ENCODE measurements around the gene JAML. TPM values are rescaled to one million over a fixed set of nuclear protein-coding genes. Genes with fewer than 3 reads are reported as not detected.
"Not testable (repeated sequence)": the region's sequence is repeated elsewhere in the genome, so short reads cannot be mapped to it uniquely, and the experiment has no call there.

The JAML gene
- total and polyA plus RNA-seq, 12 donors, result 0.50 to 19.5 (median 2.1) TPM

DNA sequence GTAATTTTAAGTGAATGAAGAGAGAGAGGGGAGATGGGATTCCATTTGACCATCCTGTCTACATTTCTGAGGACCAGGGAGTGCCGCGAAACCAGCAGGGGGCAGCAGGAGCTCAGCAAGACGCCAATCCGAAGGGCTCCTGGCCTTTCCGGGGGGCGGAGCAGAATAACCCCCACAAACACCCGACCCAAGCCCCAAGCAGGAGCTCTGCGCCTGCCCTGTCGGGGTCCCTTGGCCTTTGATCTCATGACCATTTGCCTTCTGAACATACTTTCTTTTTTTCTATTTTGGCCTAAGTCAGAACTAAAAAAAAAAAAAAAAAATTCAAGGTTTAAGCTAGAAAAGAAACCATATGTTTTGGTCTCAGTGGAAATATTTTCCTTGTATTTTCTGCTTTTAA lies 26.4 kb downstream of the JAML start:
- Histone ChIP-seq H3K4me1 (peaks cover 8 to 44% (median 26%) of the 10 kb centered on the region in 9 donors), H3K4me3 (peak overlapping the region in 2 of 10 donors; percentile 16 to 26), H3K9me3 (no peaks in the 10 kb centered on the region), H3K27me3 (no peaks in the 10 kb centered on the region), H3K27ac (peak overlapping the region in 6 of 10 donors; percentile 18 to 50 (median 26)), H3K36me3 (peaks cover 0 to 71% (median 0%) of the 10 kb centered on the region in 9 donors)
- DNase-seq (peak; percentile 83 to 86), ATAC-seq (peak; percentile 44 to 69 (median 61))
- peak; percentile 80 to 93 (median 90) for TF ChIP-seq CTCF (IDR thresholded peaks at IDR 0.05)
- intact Hi-C loops (cut with DNase I), result loop anchor here (1.0 to 10.0 kb wide), 12 partner anchors 54 to 306 kb away; partner anchors contain the start of gene MPZL3 (in 1 of the 10)
- 2 to 4% methylated on average over 9 of the region's 9 CpGs for WGBS, 2 donors

GRCh38 chr11:118194835-118195627 lies 29.8 kb downstream of the JAML start:
- Histone ChIP-seq H3K4me1 (peaks cover 8 to 36% (median 26%) of the 10 kb centered on the region in 9 donors), H3K36me3 (peaks cover 0 to 53% (median 0%) of the 10 kb centered on the region in 9 donors), H3K27me3 (no peaks in the 10 kb centered on the region), H3K4me3 (no peak overlapping the region), H3K9me3 (peaks cover 0 to 11% (median 0%) of the 10 kb centered on the region in 11 donors), H3K27ac (peak overlapping the region; percentile 56 to 92 (median 82))
- no peak for TF ChIP-seq CTCF (IDR thresholded peaks at IDR 0.05)
- intact Hi-C loops (cut with DNase I), result loop anchor here in 9 of 10 donors (2.0 to 10.0 kb wide), 9 partner anchors 18 to 310 kb away; partner anchors contain the start of genes MPZL3 (in 1 of the 9), SCN2B (in 1 of the 9) and UBE4A (in 1 of the 9)
- ATAC-seq (peak; percentile 90 to 99 (median 96)), DNase-seq (peak; percentile 70 to 87)
- 23 to 30% methylated on average over 10 of the region's 10 CpGs for WGBS, 2 donors

- ATAC-seq (no peak), DNase-seq (no peak)
- intact Hi-C loops (cut with DNase I), result loop anchor here in 4 of 10 donors (2.0 to 10.0 kb wide), 4 partner anchors 17 to 311 kb away; partner anchors contain the start of genes SCN2B (in 1 of the 4) and UBE4A (in 1 of the 4)
- Histone ChIP-seq H3K36me3 (peaks cover 0 to 53% (median 0%) of the 10 kb centered on the region in 9 donors), H3K9me3 (peaks cover 0 to 11% (median 0%) of the 10 kb centered on the region in 11 donors), H3K4me3 (no peak overlapping the region), H3K27ac (peak overlapping the region; percentile 16 to 92 (median 80)), H3K27me3 (peaks cover 0 to 5% (median 0%) of the 10 kb centered on the region in 7 donors), H3K4me1 (peaks cover 8 to 33% (median 24%) of the 10 kb centered on the region in 9 donors)
- WGBS, 2 donors, result 63 to 70% methylated on average over 6 of the region's 6 CpGs
- TF ChIP-seq CTCF (IDR thresholded peaks at IDR 0.05), result no peak
Observed at GRCh38 chr11:118193910-118194566, 30.8 kb downstream of the JAML start.

DNA sequence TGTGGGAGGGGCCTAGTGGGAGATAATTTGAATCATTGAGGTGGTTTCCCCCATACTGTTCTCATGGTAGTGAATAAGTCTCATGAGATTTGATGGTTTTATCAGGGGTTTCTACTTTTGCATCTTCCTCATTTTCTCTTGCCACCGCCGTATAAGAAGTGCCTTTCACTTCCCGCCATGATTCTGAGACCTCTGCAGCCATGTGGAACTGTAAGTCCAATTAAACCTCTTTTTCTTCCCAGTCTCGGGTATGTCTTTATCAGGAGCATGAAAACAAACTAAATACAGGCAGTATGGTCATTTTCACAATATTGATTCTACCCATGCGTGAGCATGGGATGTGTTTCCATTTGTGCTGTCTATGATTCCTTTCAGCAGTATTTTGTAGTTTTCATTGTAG lies 32.0 kb downstream of the JAML start:
- Histone ChIP-seq H3K9me3 (peaks cover 0 to 11% (median 0%) of the 10 kb centered on the region in 11 donors), H3K27ac (peak overlapping the region in 1 of 10 donors; percentile 84), H3K36me3 (peaks cover 0 to 50% (median 0%) of the 10 kb centered on the region in 9 donors), H3K4me1 (peaks cover 8 to 26% (median 16%) of the 10 kb centered on the region in 9 donors)
- 93 to 95% methylated on average over 5 of the region's 5 CpGs for WGBS, 2 donors
- ATAC-seq, H3K4me3 ChIP-seq, DNase-seq, H3K27me3 ChIP-seq: not testable (repeated sequence)
- intact Hi-C loops (cut with DNase I), result loop anchor here in 2 of 10 donors (10.0 kb wide), 2 partner anchors 292 to 312 kb away; no protein-coding TSS in a partner anchor

- H3K27ac ChIP-seq, H3K4me3 ChIP-seq, DNase-seq, H3K27me3 ChIP-seq, ATAC-seq: not testable (repeated sequence)
- Histone ChIP-seq H3K36me3 (peaks cover 0 to 32% (median 0%) of the 10 kb centered on the region in 9 donors), H3K9me3 (peaks cover 0 to 11% (median 0%) of the 10 kb centered on the region in 11 donors), H3K4me1 (peaks cover 8 to 31% (median 18%) of the 10 kb centered on the region in 9 donors)
- WGBS, 2 donors, result 67 to 93% methylated on average over 2 of the region's 2 CpGs
- intact Hi-C loops (cut with DNase I), result loop anchor here in 2 of 10 donors (10.0 kb wide), 2 partner anchors 294 to 314 kb away; no protein-coding TSS in a partner anchor
Observed at GRCh38 chr11:118190942-118191506, 33.8 kb downstream of the JAML start.
